HG03442 (cell line): ENCODE measurements around the gene RAB6B.
A peak's percentile ranks its signal among the peaks of the same experiment; 100 is the strongest.
"Not testable (repeated sequence)": the region's sequence is repeated elsewhere in the genome, so short reads cannot be mapped to it uniquely, and the experiment has no call there.

Experiments used
- ATAC-seq: cut with Tn5 transposase; IDR thresholded peaks from one replicate; pipeline ENCODE4 v1.9.1; 2021; ENCODE audit warnings: mild to moderate bottlenecking, moderate library complexity; ENCODE audit not compliant: unreplicated experiment

Gene RAB6B

GRCh38 chr3:133824961-133825485, 70.7 kb downstream of the RAB6B start:
- no peak for ATAC-seq

- no peak for ATAC-seq
Observed at GRCh38 chr3:133821767-133822638, 73.7 kb downstream of the RAB6B start.

- ATAC-seq, result no peak
Observed at GRCh38 chr3:133820889-133821675, 74.6 kb downstream of the RAB6B start.

GRCh38 chr3:133820129-133820528, 75.6 kb downstream of the RAB6B start:
- ATAC-seq, result no peak

- ATAC-seq, result no peak
Observed at GRCh38 chr3:133815386-133815785, 80.3 kb downstream of the RAB6B start.

- no peak for ATAC-seq
Observed at GRCh38 chr3:133812872-133813271, 82.8 kb downstream of the RAB6B start.

- peak; percentile 98 for ATAC-seq
Observed at GRCh38 chr3:133805702-133806475, 89.8 kb downstream of the RAB6B start, which contains the start of gene SRPRB. Gene SRPRB (plus strand): TSS chr3:133805815. CDS start chr3:133805849, 34 bp downstream.

GRCh38 chr3:133805384-133805701, 90.3 kb downstream of the RAB6B start:
- no peak for ATAC-seq

GRCh38 chr3:133804896-133805295, 90.8 kb downstream of the RAB6B start:
- no peak for ATAC-seq

GRCh38 chr3:133803469-133803868, 92.2 kb downstream of the RAB6B start:
- ATAC-seq, result no peak

GRCh38 chr3:133799794-133800585, 95.7 kb downstream of the RAB6B start:
- no peak for ATAC-seq

- ATAC-seq, result no peak
Observed at GRCh38 chr3:133797396-133798105, 98.1 kb downstream of the RAB6B start.

- ATAC-seq, result no peak
Observed at GRCh38 chr3:133792171-133792763, 103.4 kb downstream of the RAB6B start.

- no peak for ATAC-seq
Observed at GRCh38 chr3:133788024-133788423, 107.7 kb downstream of the RAB6B start.

GRCh38 chr3:133783762-133784161, 111.9 kb downstream of the RAB6B start:
- no peak for ATAC-seq

GRCh38 chr3:133782454-133782853, 113.2 kb downstream of the RAB6B start:
- no peak for ATAC-seq

GRCh38 chr3:133781570-133781969, 114.1 kb downstream of the RAB6B start:
- ATAC-seq, result no peak

GRCh38 chr3:133780756-133781155, 114.9 kb downstream of the RAB6B start:
- ATAC-seq, result not testable (repeated sequence)

GRCh38 chr3:133779626-133780203, 116.0 kb downstream of the RAB6B start:
- ATAC-seq, result no peak
